Panc1 (cell line): ENCODE data around the gene NEGR1.

Experiments
- POLR2AphosphoS5 ChIP-seq: IDR thresholded peaks from 2 replicates; pipeline ENCODE4 v1.6.1; 2012; ENCODE audit warnings: mild to moderate bottlenecking, low read depth, low read length, moderate library complexity
- TCF7L2 ChIP-seq: IDR thresholded peaks from 2 replicates; pipeline ENCODE4 v1.6.1; 2011; ENCODE audit warnings: mild to moderate bottlenecking, low read depth, low read length, inconsistent platforms
- TF ChIP-seq, protein P1 (sequence below): fragments of 450-650 bp; IDR thresholded peaks from 2 replicates; pipeline ENCODE4 v1.5.1; 2017; ENCODE audit warnings: mild to moderate bottlenecking
- TF ChIP-seq, protein P2 (sequence below), 2 experiments: IDR thresholded peaks; 2 replicates each; pipeline ENCODE4 v1.6.1; 2011 to 2012; ENCODE audit warnings: low read depth in 2 of 2, control low read depth in 1 of 2, low read length in 1 of 2, mild to moderate bottlenecking in 1 of 2, moderate library complexity in 1 of 2; ENCODE audit not compliant: insufficient read depth in 1 of 2

DNA sequence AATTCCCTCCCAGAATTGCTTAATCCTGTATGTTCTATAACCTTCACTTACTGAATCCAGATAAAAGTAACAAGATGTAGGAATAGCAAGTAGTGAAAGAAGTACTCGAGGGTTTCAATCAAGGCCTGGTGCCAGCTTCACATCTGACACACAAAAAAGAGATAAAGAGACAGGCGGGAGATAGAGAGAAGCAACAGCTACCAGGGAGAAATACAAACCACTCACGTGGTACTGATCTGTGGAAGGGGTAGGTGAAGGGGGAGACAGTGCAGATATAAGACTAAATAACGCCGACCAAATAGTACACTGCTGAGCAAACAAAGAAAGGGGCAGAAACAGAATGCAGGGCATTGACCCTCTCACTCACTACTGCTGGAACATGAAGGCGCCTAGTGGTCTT is 295.2 kb downstream of the NEGR1 start:
- TF ChIP-seq, protein P1, sequence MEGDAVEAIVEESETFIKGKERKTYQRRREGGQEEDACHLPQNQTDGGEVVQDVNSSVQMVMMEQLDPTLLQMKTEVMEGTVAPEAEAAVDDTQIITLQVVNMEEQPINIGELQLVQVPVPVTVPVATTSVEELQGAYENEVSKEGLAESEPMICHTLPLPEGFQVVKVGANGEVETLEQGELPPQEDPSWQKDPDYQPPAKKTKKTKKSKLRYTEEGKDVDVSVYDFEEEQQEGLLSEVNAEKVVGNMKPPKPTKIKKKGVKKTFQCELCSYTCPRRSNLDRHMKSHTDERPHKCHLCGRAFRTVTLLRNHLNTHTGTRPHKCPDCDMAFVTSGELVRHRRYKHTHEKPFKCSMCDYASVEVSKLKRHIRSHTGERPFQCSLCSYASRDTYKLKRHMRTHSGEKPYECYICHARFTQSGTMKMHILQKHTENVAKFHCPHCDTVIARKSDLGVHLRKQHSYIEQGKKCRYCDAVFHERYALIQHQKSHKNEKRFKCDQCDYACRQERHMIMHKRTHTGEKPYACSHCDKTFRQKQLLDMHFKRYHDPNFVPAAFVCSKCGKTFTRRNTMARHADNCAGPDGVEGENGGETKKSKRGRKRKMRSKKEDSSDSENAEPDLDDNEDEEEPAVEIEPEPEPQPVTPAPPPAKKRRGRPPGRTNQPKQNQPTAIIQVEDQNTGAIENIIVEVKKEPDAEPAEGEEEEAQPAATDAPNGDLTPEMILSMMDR, result no peak
- TF ChIP-seq POLR2AphosphoS5 (no peak), TCF7L2 (no peak)
- TF ChIP-seq, protein P2, sequence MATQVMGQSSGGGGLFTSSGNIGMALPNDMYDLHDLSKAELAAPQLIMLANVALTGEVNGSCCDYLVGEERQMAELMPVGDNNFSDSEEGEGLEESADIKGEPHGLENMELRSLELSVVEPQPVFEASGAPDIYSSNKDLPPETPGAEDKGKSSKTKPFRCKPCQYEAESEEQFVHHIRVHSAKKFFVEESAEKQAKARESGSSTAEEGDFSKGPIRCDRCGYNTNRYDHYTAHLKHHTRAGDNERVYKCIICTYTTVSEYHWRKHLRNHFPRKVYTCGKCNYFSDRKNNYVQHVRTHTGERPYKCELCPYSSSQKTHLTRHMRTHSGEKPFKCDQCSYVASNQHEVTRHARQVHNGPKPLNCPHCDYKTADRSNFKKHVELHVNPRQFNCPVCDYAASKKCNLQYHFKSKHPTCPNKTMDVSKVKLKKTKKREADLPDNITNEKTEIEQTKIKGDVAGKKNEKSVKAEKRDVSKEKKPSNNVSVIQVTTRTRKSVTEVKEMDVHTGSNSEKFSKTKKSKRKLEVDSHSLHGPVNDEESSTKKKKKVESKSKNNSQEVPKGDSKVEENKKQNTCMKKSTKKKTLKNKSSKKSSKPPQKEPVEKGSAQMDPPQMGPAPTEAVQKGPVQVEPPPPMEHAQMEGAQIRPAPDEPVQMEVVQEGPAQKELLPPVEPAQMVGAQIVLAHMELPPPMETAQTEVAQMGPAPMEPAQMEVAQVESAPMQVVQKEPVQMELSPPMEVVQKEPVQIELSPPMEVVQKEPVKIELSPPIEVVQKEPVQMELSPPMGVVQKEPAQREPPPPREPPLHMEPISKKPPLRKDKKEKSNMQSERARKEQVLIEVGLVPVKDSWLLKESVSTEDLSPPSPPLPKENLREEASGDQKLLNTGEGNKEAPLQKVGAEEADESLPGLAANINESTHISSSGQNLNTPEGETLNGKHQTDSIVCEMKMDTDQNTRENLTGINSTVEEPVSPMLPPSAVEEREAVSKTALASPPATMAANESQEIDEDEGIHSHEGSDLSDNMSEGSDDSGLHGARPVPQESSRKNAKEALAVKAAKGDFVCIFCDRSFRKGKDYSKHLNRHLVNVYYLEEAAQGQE (IDR thresholded peaks at IDR 0.05; ENCODE audit: insufficient read depth in 1 of 2, low read depth in 2 of 2, low read length in 1 of 2), result no peak
